Measurements from ENCODE around the gene TSGA10IP.

Gene TSGA10IP

DNA sequence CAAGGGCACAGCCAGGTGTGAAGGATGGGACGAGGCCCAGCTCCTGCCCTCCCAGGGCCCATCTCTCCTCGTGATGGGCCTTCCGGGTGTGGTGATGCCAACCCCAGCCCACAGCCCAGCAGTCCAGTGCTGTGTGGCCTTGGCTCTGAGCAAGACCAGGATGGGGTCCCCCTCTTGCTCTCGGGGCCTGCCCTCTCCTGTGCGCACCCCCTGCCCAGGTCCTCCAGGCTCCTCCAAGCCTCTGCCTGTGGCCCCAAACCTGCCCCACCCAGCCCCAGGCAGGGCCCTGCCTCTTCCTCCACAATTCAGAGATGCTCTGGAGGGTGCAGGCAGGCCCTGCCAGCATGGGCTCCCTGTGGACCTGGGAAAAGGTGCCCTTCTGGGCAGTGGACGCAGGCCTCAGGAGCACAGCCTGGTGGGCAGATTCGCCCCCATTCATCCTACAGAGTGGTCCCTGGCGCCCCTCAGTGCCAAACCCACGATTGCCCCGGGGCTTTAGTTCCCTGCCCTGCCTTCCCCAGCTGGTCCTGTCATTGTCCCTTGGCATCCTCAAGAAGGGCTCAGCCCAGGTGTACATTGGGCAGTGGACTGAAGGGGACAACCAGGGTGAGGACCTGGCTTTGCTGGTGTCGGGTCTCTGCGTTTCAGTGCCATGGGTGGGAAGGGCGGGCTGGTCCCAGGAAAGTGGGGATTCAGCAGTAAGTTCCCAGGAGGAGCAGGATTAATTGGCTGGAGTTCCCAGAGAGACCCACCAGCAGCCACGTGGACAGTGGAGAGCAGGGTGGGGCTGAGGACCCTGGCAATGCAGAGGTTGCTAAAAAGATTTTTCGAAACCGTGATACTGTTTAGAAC lies 36.9 kb downstream of the TSGA10IP start:
- no peak for TF ChIP-seq GATA1 (IDR thresholded peaks at IDR 0.05; ENCODE audit: low read depth, low read length)
- TF ChIP-seq POLR2A (IDR thresholded peaks at IDR 0.05; ENCODE audit: low read length): no peak
- DNase-seq: no peak

DNA sequence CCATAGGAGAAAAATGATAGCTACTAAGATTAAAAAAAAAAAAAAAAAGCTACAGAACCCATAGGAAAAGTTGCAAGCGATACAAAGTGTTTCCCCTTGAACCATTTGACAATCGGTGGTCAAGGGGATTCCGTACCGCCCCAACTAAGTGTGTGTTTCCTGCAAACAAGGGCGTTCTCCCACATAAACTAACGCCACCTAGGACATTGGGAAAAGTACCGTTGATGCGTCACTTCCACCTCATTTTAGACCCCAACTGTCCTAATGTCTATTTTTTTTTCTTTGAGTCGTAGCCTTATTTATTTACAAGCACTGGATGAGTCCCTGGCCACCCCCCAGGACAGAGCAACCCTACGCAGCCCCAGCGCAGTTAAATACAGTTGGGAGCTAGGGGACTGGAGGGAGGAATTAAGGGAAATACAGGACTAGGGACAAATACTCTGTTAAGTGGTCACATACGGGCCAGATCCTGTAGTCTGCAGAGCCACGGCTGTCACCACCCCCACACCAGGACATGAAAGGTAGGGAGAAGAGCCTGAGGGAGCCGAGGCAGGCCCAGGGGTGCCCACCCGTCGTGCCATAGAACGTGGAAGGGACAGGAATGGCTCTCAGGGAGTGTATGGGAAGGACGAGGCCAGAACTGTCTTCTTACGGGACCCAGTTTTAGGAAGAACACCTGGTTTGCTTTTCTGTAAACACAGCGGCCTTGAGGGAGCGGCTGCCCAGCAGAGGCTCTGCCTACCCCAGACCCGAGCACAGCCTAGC lies 37.7 kb downstream of the TSGA10IP start:
- TF ChIP-seq GATA1 (IDR thresholded peaks at IDR 0.05; ENCODE audit: low read depth, low read length) (no peak), POLR2A (IDR thresholded peaks at IDR 0.05; ENCODE audit: low read length) (no peak)
- no peak for DNase-seq

DNA sequence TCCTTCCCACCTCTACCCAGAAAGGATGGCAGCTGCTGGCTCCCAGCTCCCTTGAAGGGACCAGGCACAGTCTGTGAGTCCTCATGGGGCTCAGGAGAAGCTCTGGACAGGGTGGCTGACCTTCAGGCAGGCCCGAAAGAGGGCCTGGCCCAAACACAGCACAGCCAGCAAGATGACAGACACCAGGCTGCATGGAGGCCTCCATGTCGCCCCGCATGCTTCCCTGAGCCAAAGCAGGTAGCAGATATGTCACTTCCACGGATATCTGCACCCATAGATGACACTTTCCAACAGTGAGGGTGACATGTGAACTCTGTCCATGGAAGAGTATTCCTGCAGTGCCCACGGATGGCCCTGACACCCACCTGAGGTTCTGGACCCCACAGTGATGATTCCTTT lies 38.3 kb downstream of the TSGA10IP start:
- TF ChIP-seq GATA1 (IDR thresholded peaks at IDR 0.05; ENCODE audit: low read depth, low read length) (no peak), POLR2A (IDR thresholded peaks at IDR 0.05; ENCODE audit: low read length) (no peak)
- DNase-seq: no peak

DNA sequence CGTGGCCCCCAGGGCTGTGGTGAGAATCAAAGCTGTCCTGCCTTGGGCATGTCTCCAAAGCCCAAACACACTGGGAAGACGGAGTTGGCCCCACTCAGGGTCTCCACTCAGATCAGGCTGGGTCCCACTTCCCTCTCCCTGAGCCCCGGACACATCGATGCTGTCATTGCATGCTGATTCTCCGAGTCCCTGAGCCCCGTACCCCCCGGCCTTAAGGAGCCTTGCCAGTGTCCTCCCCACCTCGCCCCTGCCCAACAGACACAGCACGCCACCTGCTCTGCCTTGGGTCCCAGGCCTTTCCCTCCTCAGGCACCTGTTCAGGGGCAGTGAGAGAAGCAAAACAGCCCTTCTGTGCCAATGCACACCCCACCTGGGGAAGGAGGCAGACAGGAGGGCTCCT lies 42.1 kb downstream of the TSGA10IP start:
- TF ChIP-seq POLR2A (IDR thresholded peaks at IDR 0.05; ENCODE audit: low read length) (no peak), GATA1 (IDR thresholded peaks at IDR 0.05; ENCODE audit: low read depth, low read length) (no peak)
- no peak for DNase-seq

DNA sequence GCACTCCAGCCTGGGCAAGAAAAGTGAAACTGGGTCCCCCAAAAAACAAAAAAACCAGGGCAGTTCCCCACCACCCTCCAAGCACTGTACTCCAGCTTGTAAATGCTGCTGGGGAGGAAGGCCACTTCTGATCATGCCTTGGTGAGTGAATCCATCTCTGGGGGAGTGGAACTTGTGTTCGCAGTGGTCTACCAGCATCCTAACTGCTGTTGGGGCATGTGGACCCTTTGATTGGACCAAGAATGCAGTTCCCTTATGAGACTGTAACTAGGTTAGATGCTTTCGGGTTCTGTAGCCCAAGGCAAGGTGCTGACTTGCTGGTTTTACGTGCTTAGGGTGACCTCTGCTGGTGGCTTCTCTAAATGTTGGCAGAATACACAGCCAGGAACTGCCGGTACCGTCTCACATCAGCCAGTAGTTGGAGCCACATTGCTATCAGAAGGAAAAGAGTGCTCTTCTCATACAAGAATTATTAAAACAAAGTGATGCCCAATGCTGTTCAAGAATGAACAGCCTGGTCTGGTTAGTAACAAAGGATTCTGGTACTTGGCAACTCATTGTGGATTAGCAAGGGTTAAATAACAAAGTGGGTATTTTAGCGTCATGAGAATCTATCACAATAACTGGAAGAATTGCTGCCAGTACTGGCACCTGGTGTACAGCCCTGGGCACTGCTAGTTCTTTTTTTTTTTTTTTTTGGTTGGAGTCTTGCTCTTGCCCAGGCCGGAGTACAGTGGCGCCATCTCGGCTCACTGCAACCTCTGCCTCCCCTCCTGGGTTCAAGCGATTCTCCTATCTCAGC lies 43.7 kb downstream of the TSGA10IP start:
- DNase-seq: peak; percentile 95 to 97
- TF ChIP-seq POLR2A (IDR thresholded peaks at IDR 0.05; ENCODE audit: low read length): no peak
- TF ChIP-seq GATA1 (IDR thresholded peaks at IDR 0.05; ENCODE audit: low read depth, low read length): no peak

DNA sequence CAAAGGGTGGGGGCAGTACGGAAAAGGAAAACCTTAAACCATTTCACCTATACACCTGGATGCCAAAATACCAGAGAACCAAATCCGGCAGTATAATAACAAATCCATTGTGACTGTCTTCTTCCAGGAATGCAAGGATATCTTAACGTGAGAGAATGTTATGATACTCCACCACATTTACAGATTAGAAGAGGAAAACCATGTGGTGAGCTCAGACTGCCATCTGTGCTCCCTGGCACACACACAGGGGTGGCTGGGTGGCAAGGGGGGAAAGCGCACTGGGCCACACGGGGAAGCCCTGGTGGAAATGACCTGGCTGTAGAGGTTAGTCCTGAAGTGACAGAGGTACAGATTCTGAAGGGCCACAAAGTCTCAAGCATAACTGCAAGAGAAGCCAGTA lies 46.8 kb downstream of the TSGA10IP start:
- TF ChIP-seq POLR2A (IDR thresholded peaks at IDR 0.05; ENCODE audit: low read length): no peak
- no peak for TF ChIP-seq GATA1 (IDR thresholded peaks at IDR 0.05; ENCODE audit: low read depth, low read length)
- DNase-seq: no peak

DNA sequence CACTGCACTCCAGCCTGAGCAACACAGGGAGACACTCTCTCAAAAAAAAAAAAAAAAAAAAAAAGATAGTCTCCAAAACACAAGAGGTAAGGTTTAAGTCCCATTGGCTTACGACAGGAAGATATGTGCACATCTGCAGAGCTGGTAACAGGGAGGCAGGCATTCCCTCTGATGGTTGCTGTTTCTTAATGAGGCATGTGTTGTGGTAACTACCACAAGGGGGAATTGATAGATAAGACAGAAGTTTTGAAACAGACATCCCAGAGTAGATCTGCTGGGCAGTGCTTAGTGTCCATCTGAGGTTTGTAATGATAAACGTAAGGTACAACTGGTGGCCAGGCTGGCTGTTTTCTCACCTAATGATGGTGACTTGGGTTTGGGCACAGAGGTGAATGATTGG lies 52.0 kb downstream of the TSGA10IP start:
- peak; percentile 17 to 72 for DNase-seq
- TF ChIP-seq POLR2A (IDR thresholded peaks at IDR 0.05; ENCODE audit: low read length) (no peak), GATA1 (IDR thresholded peaks at IDR 0.05; ENCODE audit: low read depth, low read length) (no peak)

DNA sequence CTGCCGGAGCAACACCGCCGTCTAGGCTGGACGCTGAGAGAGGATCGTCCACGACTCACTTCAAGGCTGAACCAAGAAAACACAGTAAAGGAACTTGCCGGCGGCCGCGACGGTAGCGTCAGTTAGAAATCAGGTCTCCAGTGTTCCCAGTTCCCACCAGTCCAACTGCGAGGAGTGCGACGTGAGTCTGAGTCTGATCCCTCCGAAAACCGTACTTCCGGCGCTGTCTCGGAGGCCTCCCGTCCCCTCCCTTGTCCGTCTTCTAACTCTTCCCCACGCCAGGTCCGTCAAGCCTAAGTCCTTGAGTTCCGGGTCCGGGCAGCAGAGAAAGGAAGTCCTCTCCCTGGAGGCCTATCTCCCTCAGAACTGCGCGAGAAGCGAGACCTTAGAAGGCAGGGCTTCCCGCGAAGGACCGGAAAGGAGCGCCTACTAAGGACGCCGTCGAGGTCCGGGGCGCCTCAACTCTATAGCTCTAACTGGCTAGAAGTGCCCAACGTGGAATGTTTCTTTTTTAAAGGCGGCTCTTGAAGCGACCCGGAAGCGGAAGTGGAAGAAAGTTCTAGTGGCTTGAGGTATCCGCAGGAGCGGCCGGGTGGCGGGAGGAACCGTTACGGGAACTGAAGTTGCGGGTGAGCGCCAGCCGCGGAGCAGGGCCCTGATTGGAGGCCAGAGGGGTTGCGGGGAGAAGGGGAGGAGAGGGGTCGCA lies 56.8 kb downstream of the TSGA10IP start, which contains the start of the genes BANF1 and EIF1AD:
TSS of gene BANF1 (plus strand) at position 562 of the 706 bp plus-strand sequence. CDS start 748 bp downstream, outside the sequence.
TSS of gene EIF1AD (minus strand) at position 216 of the 706 bp plus-strand sequence. CDS start 1,768 bp downstream, outside the sequence.
- TF ChIP-seq POLR2A (IDR thresholded peaks at IDR 0.05; ENCODE audit: low read length) (peak; percentile 90), GATA1 (IDR thresholded peaks at IDR 0.05; ENCODE audit: low read depth, low read length) (no peak)
- DNase-seq: peak; percentile 98 to 99

DNA sequence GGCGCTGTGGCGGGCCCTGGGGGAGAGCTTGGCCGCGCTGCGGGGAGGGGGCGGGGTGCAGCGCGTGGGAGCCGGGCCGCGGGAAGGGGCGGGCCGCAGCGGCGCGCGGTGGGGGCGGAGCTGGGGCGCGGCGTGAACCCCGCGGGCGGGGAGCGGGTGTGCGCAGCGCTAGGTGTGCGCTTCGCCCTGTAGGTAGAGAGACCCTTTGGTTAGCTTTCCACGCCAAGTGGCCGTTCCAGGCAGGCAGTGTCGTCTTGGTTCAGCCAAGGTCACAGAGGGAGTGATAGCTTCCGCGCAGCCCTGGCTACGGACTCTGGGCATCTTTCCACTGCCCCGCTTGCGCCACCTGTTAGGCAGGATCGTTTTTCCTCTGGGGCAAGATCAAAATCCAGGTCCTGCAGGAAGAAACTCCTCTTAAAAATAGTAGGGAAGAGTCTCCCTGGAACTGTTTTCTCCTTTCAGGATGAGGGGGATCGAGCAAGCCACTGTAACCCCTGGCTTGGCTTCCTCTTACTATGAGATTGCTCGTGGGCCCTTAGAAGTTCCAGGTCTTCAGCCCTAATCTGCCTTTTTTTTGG lies 57.5 kb downstream of the TSGA10IP start:
- DNase-seq: no peak
- TF ChIP-seq GATA1 (IDR thresholded peaks at IDR 0.05; ENCODE audit: low read depth, low read length) (no peak), POLR2A (IDR thresholded peaks at IDR 0.05; ENCODE audit: low read length) (no peak)

DNA sequence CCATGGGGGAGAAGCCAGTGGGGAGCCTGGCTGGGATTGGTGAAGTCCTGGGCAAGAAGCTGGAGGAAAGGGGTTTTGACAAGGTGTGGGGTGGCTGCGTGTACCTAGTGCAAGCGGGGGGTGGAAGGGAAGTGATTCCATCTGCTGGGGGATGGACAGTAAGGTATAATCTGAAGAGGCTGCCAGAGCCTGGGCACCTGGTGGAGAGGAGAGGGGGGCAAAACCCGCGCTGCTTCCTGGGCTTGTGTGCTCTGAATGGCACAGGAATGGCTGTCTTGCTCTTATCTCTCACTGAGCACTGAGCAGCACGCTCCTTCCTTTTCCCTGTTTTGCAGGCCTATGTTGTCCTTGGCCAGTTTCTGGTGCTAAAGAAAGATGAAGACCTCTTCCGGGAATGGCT lies 58.0 kb downstream of the TSGA10IP start:
- no peak for DNase-seq
- TF ChIP-seq GATA1 (IDR thresholded peaks at IDR 0.05; ENCODE audit: low read depth, low read length): no peak
- no peak for TF ChIP-seq POLR2A (IDR thresholded peaks at IDR 0.05; ENCODE audit: low read length)

DNA sequence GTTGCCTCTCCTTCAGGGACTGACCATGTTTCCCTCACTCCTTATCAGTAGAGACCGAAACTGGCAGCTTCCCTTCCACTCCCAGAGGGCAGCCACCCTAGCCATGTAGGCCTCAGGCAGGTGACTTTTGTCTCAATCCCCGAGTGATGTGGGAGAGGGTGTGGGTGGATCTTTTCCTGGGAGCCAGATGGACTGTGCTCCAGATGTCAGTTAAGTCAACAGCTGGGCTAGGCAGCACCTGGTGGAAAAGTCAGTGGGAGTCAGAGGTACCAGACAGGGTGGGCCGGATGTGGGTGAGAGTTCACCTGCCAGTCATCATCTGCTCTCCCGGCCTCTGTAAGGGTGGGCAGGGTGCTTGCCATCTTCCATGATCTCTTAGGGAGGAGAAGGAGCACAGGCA lies 58.9 kb downstream of the TSGA10IP start:
- TF ChIP-seq POLR2A (IDR thresholded peaks at IDR 0.05; ENCODE audit: low read length) (no peak), GATA1 (IDR thresholded peaks at IDR 0.05; ENCODE audit: low read depth, low read length) (no peak)
- DNase-seq: no peak

DNA sequence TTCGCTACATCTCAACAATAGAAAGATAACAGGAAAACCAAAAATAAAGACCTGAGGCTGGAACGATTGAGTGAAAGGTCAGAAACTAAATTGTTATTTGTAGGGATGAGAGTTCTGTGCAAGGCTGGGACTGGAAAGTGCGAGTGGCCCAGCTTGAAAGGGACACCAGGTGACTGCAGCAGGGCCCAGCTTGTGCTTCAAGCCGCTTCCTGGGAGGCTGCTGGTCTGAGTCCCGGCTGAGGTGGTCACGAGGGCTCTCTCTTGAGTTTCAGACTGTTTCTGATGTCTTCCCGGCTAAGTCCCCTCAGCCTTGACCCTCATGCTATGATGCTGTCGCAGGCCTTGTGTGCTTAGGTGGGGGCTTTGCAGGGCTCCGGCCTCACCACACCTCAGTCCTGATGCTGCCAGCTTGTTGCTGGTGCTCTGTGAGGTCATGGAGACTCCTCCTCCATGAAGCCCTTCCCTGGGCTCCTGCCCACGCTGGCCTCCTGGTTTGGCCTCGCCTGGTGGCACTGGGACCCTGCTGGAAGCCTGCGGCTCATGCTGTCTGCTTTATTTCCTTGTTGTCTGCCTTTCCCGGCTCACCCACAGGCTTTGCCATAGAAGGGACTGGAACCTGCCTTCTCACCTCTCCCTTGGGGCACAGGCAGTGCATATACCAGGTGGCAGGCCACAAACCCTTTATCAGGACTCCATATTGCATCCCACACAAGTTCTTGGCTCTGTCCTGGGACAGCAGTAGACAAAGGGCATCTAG lies 61.0 kb downstream of the TSGA10IP start:
- DNase-seq: no peak
- TF ChIP-seq GATA1 (IDR thresholded peaks at IDR 0.05; ENCODE audit: low read depth, low read length) (no peak), POLR2A (IDR thresholded peaks at IDR 0.05; ENCODE audit: low read length) (no peak)
